HG02763 (cell line): ENCODE measurements around the gene PIGL.
"Not testable (repeated sequence)": the region's sequence is repeated elsewhere in the genome, so short reads cannot be mapped to it uniquely, and the experiment has no call there.

Experiments used
- ATAC-seq: cut with Tn5 transposase; IDR thresholded peaks from one replicate; pipeline ENCODE4 v1.9.1; 2021; ENCODE audit warnings: mild to moderate bottlenecking, moderate library complexity; ENCODE audit not compliant: unreplicated experiment

Gene PIGL

DNA sequence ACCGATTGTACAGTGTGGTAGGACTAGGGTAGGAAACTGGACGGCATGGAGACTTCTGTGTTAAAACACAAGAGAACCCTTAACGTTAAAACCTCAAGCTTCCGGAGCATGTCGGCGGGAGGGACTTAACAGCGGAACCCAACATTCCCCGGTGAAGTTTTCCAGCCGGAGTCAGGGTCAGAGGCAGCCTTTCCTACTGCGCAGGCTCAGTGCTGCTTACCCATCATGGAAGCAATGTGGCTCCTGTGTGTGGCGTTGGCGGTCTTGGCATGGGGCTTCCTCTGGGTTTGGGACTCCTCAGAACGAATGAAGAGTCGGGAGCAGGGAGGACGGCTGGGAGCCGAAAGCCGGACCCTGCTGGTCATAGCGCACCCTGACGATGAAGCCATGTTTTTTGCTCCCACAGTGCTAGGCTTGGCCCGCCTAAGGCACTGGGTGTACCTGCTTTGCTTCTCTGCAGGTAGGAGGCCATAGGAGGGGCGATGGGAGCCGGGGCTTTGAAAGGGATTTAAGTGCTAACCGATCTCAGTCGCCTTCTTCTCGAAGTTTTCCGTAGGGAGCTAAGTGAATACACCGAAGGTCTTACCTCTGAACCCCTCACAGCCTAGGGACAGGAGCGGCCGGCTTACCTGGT, at the start of gene PIGL:
TSS of gene PIGL (plus strand) at position 209 of the 634 bp plus-strand sequence. CDS start at position 226, 17 bp downstream.
- ATAC-seq = no peak

DNA sequence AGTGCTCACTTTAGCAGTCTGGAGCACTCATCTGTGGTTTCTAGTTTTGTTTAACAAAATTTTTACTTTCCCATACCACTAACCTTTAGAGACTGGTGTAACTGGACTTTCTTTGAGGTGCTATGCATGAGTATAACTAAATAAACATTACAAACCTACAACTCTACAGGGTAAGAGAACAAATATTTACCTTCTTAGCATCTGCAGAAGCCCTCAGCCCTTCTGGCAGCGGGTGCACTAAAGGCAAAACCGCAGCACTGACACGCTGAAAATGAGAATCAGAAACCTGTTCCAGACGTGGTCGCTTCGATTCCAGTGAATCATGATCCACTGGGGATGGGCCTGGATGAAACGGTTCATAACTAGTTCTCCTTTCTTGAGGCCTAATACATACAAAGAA, 45.4 kb upstream of the PIGL start:
- no peak for ATAC-seq

DNA sequence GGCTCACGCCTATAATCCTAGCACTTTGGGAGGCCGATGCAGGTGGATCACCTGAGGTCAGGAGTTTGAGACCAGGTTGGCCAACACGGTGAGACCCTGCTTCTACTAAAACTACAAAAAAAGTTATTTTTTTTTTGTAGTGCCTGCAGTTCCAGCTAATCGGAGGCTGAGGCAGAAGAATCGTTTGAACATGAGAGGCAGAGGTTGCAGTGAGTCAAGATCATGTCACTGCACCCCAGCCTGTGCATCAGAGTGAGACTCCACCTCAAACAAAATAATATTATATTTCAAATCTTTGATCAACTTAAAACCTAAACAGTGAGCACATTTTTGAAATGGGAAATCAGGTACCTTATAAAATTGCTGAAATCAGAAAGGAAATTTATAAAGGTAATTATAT, 38.2 kb upstream of the PIGL start:
- ATAC-seq = no peak

DNA sequence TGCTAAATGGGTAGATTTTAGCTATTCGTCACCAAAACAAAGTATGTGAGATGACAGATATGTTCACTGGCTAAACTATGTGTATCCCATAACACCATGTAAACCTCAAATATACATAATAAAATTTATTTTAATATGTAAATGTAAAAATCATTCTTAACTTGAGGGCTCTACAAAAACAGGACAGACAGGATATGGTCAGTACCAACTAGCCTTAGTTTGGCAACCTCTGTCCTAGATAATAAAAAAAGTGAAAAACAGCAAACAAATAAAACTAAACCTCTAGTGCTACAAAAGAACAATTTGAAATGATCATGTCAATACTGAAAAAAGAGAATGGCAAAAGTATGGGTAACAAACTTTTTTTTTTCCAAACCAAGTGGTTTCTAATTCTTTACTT, 35.4 kb upstream of the PIGL start:
- ATAC-seq = no peak

DNA sequence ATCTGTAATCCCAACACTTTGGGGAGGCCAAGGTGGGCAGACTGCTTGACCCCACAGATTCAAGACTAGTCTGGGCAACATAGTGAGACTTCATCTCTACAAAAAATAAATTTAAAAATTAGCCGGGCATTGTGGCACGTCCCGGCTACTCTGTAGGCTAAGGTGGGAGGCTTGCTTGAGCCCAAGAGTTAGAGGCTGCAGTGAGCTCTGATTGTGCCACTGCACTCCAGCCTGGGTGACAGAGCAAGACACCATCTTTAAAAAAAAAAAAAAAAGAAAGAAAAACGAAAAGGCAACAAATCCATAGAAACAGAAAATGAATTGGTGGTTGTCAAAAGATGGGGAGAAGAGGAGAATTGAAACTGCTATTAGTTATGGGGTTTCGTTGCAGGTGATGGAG, 29.4 kb upstream of the PIGL start:
- ATAC-seq = no peak

DNA sequence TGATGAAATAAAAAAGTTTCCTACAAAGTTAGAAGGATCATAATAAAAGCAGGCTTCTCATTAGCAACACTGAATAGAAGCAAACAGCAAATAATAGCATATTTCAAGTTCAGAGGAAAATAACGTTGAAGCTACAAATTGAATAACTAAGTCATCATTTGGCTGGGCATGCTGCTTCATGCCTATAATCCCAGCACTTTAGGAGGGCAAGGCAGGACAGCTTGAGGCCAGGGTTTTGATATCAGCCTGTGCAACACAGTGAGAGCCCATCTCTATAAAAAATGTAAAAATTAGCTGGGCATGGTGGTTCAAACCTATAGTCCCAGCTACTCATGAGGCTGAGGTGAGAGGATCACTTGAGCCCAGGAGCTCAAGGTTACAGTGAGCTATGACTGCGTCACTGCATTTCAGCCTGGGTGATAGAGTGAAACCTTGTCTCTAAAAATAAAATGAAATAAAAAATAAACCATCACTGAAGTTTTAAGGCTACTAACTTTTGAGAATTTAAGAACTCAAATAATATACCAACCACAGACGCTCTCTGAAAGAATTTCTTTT, 27.1 kb upstream of the PIGL start:
- no peak for ATAC-seq

DNA sequence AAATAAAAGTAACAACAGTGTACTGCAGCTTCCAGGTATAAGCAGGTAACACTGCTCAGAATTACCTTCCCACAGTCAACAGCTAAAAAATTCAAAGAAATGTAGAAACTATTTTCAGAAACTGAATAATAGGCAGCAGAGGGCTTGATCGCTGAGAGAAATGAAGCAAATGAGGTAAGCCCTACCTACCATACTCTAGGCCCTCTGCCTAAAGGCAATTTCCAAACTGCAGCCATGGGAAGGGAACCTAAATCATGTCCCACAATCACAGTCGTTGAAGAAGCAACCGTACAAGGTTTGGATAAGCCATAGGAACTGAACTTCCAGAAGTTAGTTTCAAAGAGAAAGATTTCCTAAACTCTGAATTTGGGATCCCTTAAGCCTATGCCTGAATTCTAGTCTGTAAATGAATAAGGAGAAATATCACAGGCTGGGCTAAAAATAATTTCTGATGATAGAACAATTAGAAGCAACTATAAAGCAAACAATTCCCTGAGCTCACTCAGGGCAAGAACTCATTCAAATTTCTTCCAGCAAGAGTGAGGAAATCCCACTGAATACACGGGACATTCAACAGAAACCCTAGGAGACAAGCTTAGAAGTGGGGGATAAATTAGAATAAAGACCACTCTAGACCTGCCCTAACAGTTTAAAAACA, 26.2 kb upstream of the PIGL start:
- no peak for ATAC-seq

DNA sequence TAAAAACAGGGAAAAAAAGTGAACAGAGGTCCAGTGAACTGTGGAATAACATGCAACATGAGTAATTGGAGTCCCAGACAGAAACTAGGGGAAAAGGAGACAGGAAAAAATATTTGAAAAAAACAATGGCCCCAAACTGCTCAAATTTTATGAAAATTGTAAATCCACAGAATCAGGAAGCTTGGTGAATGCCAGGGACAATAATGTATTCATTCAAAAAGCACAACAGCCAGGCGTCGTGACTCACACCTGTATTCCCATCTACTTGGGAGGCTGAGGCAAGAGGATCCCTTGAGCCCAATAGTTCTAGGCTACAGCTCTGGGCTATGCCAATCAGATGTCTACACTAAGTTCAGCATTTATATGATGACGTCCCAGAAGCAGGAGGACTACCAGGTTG, 25.4 kb upstream of the PIGL start:
- no peak for ATAC-seq

DNA sequence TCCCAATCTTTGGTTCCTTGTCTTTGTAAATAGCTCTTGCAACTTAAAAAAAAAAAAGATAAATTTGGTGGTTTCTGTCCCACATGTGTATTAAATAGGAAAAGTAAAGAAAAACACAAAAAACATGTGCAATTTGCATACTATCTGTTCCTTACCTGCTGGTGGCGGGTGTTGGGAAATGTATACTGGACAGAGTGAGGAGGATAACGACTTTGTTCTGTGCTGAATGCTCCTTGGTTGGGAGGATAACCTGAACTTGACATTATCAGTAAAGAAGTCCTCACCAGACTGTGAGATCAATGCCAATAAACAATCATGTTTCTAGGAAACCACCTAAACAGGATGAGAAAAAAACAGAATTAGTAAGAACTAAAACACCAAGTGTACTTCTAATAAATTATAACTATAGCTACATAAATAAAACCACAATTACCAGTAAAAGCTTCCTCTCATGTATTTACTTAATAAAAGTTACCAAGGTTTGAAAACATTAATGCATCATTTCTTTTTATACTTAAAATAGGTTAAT, 22.6 kb upstream of the PIGL start:
- ATAC-seq = not testable (repeated sequence)

DNA sequence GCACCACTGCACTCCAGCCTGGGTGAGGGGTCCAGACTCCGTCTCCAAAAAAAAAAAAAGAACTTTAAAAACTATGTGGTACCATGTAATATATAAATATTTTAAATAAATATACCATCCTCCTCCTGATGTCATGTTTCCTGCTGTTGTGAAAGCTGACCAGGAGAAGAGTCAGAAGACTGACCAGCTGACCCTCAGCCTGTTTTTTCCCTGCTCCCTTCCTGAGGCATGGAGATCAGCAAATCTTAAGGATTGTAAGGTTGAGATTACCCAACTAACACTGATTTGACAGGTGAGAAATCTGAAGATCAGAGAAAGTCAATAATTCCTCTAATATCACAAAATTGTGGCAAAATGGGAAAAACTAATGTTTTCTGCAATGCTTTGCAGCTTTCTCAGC, 19.7 kb upstream of the PIGL start:
- ATAC-seq = no peak

DNA sequence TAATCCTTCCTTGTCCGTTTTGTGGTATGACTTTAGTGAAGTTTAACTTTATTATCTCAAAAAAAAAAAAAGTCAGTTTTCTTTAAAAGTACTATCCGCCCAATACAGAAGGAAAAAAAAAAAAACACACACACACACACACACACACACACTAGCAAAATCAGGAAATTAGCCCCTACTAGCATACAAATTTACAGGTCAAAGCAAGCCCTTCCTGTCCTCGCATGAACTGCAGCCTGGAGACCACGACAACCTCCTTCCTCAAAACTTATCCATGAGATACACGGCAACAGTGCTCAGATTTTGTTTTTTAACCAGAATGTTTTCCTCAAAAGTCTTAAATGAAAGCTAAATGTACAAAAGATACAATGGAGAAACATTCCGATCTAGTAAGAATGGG, 17.9 kb upstream of the PIGL start:
- no peak for ATAC-seq

DNA sequence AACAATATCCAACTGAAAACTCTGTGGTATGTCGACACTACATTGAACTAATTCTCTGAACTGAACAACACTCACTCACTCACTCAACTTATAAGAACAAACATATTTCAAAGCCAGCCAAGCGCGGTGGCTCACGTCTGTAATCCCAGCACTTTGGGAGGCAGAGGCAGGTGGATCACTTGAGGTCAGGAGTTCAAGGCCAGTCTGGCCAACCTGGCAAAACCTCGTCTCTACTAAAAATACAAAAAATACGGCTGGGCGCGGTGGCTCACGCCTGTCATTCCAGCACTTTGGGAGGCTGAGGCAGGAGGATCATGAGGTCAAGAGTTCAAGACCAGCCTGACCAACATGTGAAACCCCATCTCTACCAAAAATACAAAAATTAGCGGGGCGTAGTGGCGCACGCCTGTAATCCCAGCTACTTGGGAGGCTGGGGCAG, 15.3 kb upstream of the PIGL start:
- ATAC-seq = not testable (repeated sequence)

DNA sequence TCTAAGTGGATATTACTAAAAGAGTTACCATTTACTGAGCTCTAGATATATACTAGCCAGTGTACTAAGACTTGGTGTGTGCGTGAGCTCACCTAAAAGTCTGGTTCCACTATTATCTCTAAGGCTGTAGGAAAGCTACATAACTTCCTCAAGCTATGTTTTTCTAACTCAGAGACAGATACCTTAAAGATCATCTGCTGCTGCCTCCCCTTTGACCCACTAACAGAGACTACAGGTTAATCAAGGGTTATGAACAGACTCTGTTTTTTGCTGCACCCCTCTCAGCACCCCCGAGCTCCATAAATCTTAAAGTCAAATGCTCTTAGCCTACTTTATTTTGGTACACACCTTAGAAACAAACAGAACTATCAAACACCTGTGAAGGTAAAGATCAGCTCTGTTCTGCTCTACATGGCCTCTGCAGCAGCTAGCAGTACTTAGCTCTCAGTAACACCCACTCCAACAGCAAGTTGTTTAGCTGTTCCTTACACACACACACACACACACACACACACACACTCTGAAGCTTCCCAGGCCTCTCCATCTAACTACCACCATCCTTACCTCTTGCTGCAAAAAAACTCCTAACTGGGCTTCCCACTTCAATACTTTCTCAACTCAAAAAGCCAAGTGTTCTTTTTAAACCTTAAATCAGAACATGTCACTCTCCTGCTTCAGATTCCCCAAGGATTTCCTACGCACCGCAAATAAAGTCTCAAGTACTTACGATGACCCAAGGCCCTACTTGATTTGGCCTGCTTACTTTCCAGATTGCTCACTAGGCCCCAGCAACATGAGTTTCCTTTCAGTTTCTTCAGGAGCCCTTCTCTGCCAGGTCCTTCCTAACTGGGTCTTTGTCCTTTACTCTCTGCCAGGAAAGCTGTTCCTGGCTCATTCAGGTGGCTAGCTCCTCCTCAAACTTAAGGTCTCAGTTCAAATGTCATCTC, 14.2 kb upstream of the PIGL start:
- not testable (repeated sequence) for ATAC-seq

DNA sequence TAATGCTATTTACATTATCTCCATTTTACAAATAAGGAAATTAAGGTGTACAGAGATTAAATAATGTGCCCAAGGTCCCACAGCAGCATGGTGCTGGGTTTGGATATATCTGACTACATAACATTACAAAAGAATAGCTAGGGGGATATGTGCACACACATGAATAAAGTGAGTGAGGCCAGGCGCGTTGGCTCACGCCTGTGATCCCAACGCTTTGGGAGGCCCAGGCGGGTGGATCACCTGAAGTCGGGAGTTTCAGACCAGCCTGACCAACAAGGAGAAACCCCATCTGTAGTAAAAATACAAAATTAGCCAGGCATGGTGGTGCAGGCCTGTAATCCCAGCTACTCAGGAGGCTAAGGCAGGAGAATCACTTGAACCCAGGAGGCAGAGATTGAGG, 12.2 kb upstream of the PIGL start:
- ATAC-seq = not testable (repeated sequence)

DNA sequence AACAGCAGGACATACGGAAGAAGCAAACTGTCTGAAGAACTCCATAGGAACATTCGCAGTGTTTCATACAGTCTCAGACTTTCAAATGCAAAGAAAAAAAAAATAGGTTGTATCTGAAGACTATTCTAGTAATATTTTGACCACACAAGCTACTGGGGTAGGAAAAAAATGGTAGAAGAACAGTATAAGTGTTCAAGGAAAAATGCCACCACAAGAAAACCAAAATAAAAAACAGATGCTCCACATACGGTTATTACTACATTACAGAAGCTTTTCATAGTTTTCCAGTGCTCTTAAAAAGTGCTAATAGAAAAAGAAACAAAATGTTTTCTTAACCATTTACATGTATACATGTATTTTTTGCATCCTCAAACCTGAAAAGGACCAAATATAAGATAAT, 5.4 kb upstream of the PIGL start:
- no peak for ATAC-seq

DNA sequence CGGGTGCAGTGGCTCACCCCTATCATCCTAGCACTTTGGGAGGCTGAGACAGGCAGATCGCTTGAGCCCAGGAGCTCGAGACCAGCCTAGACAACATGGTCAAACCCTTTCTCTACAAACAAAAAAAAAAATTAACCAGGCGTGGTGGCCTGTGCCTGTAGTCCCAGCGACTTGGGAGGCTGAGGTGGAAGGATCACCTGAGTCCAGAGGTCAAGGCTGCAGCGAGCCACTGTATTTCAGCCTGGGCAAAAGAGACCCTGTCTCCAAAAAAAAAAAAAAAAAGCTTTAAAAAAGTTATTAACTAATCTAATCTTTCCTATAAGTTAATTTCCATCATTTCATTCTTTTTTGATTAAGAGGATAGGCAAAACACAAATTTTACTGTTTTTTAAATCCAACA, 4.2 kb upstream of the PIGL start:
- ATAC-seq = no peak

DNA sequence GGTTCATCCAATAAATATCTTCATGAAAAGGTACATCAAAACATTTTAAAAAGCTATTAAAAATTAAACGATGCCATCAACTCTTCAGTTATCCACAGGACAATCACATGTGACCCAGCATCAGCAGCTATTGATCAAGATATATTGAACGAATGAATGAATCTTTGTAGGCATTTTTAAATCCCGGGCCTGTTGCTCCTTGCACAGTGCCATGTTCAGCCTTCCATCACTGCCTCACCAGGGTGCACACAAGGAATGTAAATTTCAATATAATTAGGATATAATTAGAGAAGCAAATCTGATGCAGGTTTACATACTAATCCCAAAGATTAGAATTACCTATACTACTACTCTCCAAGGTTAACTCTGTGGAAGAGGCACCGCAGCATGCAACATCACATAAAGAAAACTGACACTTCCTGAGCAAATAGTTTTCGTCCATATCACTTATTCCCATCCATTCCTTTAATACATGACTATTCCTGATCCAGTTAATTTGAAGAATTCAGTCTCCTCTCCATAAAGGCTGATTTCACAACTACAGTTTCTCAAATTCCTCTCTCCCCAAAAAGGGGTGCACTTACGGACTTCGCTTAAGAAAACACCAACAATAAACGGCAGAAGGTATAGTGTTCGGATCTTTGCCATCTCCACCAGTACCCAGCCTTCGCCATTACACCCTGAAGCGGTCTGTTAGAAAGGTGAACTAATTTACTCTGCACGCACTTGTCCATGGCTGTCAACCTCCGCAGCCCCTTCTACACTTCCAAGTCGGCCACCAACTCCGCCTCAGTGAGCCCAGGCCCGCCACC, 2.6 kb upstream of the PIGL start:
- no peak for ATAC-seq

DNA sequence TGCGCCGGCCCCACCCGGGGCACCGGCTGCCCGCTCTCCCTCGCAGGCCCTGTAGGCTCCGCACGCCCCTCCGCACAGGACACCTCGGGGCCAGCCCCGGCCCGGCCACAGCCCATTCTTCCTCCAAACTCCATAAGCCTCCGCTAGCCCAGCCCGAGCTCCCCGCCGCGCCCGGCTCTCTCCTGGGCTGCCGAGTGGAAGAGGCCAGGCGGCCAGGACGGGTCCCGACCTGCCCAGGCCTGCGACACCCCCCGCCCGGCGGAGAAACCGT, 2.1 kb upstream of the PIGL start:
- peak; percentile 36 for ATAC-seq

DNA sequence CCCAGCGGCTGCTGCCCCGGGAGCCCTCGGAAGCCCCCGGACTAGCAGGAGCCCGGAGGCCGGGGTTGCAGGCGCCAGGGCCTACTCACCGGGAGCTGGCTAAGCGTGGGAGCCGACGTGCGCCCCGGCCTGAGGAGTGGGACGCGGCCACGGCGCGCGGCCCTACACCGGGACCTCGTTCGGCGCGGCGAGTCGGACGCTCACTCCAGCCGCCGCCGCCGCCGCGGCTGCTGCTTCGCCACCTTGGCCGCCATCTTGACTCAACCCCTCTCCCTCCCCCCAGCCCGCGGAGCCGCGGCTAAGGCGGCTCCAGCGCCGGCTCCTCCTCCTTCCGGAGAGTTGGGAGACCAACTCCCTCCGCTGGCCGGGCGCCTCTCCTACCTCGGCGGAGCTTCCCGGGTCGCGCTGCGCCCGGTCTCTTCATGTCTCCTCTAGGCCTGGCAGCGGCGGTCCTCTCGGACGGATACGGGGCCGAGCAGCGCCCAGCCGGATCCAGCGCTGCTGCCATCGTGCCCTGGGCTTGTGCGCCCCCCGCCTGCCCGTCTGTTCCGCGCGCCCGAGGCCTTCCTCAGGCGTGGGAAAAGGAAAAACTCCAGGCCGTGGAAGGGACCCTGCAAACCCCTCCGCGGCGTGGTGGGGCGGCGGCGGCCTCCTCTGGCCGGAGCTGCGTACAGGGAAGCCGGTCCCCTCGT, 1.6 kb upstream of the PIGL start, which contains the start of gene NCOR1:
TSS of gene NCOR1 (minus strand) at position 262 of the 692 bp plus-strand sequence. CDS start 20,965 bp downstream, outside the sequence.
- ATAC-seq = peak; percentile 87

DNA sequence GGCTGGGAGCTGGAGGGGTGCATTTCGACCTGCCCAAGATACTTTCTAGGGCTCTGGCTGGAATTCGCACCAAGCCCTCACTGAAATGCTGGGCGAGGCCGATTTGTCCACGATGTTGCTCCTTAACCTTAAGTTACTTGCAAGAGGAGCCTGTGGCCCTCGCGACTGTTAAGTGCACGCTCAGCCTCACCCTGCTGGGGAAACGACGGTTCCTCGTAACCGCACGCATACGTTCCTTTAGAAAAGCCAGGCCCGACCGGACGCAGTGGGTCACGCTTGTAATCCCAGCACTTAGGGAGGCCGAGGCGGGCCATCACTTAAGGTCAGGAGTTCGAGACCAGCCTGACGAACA, 1.1 kb upstream of the PIGL start:
- peak; percentile 2 for ATAC-seq
